Ectodermal cell (in vitro differentiated cells): Measurements from ENCODE around the gene SPSB1.

Source experiments
- H3K27ac ChIP-seq: 2 replicates; pipeline ENCODE4 v1.7.0; 2013; ENCODE audit warnings: mild to moderate bottlenecking, low read depth, low read length; ENCODE audit not compliant: insufficient read depth, poor library complexity, severe bottlenecking
- H3K27me3 ChIP-seq: 2 replicates; pipeline ENCODE4 v1.7.0; 2013; ENCODE audit warnings: mild to moderate bottlenecking, low read length; ENCODE audit not compliant: insufficient read depth, control insufficient read depth, poor library complexity, severe bottlenecking
- H3K36me3 ChIP-seq: one replicate; pipeline ENCODE4 v1.7.0; 2013; ENCODE audit warnings: low read length; ENCODE audit not compliant: control insufficient read depth, insufficient read depth
- H3K4me1 ChIP-seq: one replicate; pipeline ENCODE4 v1.7.0; 2013; ENCODE audit warnings: low read length; ENCODE audit not compliant: control insufficient read depth, insufficient read depth
- H3K4me3 ChIP-seq: 2 replicates; pipeline ENCODE4 v1.7.0; 2013; ENCODE audit warnings: low read depth, low read length, control low read depth; ENCODE audit not compliant: insufficient read depth
- H3K9me3 ChIP-seq: 2 replicates; pipeline ENCODE4 v1.7.0; 2013; ENCODE audit warnings: mild to moderate bottlenecking, low read length, moderate library complexity; ENCODE audit not compliant: control insufficient read depth
- WGBS, 2 experiments: methylation state at CpG; one replicate each; pipeline ENCODE4 v1.1.7; 2013; ENCODE audit warnings: missing lambda C conversion rate in 2 of 2; 5-methylcytosine and 5-hydroxymethylcytosine counted together

Gene SPSB1

GRCh38 chr1:9311029-9311428 is 18.3 kb downstream of the SPSB1 start:
- Histone ChIP-seq H3K27me3 (no peaks in the 10 kb centered on the region), H3K36me3 (no peaks in the 10 kb centered on the region), H3K27ac (no peak overlapping the region), H3K4me3 (no peak overlapping the region), H3K4me1 (peaks cover 8% of the 10 kb centered on the region), H3K9me3 (no peaks in the 10 kb centered on the region)
- 92 to 94% methylated on average over 8 of the region's 10 CpGs for WGBS, 2 experiments

- peaks cover 8% of the 10 kb centered on the region for H3K4me1 ChIP-seq
- H3K9me3 ChIP-seq = no peaks in the 10 kb centered on the region
- H3K27ac ChIP-seq = no peak overlapping the region
Measured at GRCh38 chr1:9311479-9311878, 18.8 kb downstream of the SPSB1 start.

GRCh38 chr1:9312168-9312720 is 19.6 kb downstream of the SPSB1 start:
- Histone ChIP-seq H3K36me3 (no peaks in the 10 kb centered on the region), H3K27me3 (no peaks in the 10 kb centered on the region), H3K27ac (no peak overlapping the region), H3K4me1 (peaks cover 8% of the 10 kb centered on the region), H3K9me3 (no peaks in the 10 kb centered on the region), H3K4me3 (no peak overlapping the region)
- 94 to 95% methylated on average over 18 of the region's 18 CpGs for WGBS, 2 experiments

More at GRCh38 chr1:9311479-9311878, 18.8 kb downstream of the SPSB1 start:
- Histone ChIP-seq H3K36me3 (no peaks in the 10 kb centered on the region), H3K4me3 (no peak overlapping the region), H3K27me3 (no peaks in the 10 kb centered on the region)
- WGBS, 2 experiments = 91 to 93% methylated on average over 9 of the region's 9 CpGs

GRCh38 chr1:9313576-9313975 is 20.9 kb downstream of the SPSB1 start:
- Histone ChIP-seq H3K4me3 (no peak overlapping the region), H3K4me1 (peaks cover 5% of the 10 kb centered on the region)
- WGBS, 2 experiments = 82 to 86% methylated on average over 11 of the region's 11 CpGs

GRCh38 chr1:9314111-9314510 is 21.4 kb downstream of the SPSB1 start:
- no peak overlapping the region for H3K27ac ChIP-seq

More at GRCh38 chr1:9313576-9313975, 20.9 kb downstream of the SPSB1 start:
- no peaks in the 10 kb centered on the region for H3K27me3 ChIP-seq
- H3K36me3 ChIP-seq = no peaks in the 10 kb centered on the region
- no peak overlapping the region for H3K27ac ChIP-seq
- no peaks in the 10 kb centered on the region for H3K9me3 ChIP-seq

GRCh38 chr1:9314711-9315379 is 22.2 kb downstream of the SPSB1 start:
- H3K36me3 ChIP-seq = no peaks in the 10 kb centered on the region
- no peaks in the 10 kb centered on the region for H3K9me3 ChIP-seq
- H3K27ac ChIP-seq = no peak overlapping the region
- H3K27me3 ChIP-seq = peaks cover 4% of the 10 kb centered on the region
- no peak overlapping the region for H3K4me3 ChIP-seq
- H3K4me1 ChIP-seq = peaks cover 14% of the 10 kb centered on the region
- 88 to 90% methylated on average over 11 of the region's 11 CpGs for WGBS, 2 experiments

More at GRCh38 chr1:9314111-9314510, 21.4 kb downstream of the SPSB1 start:
- no peaks in the 10 kb centered on the region for H3K9me3 ChIP-seq
- whole genome bisulfite sequencing, 2 experiments = 85 to 87% methylated on average over 8 of the region's 8 CpGs
- H3K27me3 ChIP-seq = no peaks in the 10 kb centered on the region
- no peaks in the 10 kb centered on the region for H3K36me3 ChIP-seq
- peaks cover 6% of the 10 kb centered on the region for H3K4me1 ChIP-seq
- no peak overlapping the region for H3K4me3 ChIP-seq

- no peaks in the 10 kb centered on the region for H3K36me3 ChIP-seq
- no peaks in the 10 kb centered on the region for H3K9me3 ChIP-seq
- 87 to 88% methylated on average over 20 of the region's 20 CpGs for WGBS, 2 experiments
- no peak overlapping the region for H3K4me3 ChIP-seq
- H3K27me3 ChIP-seq = peaks cover 4% of the 10 kb centered on the region
- peaks cover 21% of the 10 kb centered on the region for H3K4me1 ChIP-seq
- H3K27ac ChIP-seq = no peak overlapping the region
Measured at GRCh38 chr1:9315411-9316079, 22.9 kb downstream of the SPSB1 start.

GRCh38 chr1:9316080-9316444 is 23.4 kb downstream of the SPSB1 start:
- Histone ChIP-seq H3K27ac (no peak overlapping the region), H3K27me3 (peaks cover 4% of the 10 kb centered on the region), H3K36me3 (no peaks in the 10 kb centered on the region), H3K4me3 (no peak overlapping the region), H3K9me3 (no peaks in the 10 kb centered on the region), H3K4me1 (peaks cover 26% of the 10 kb centered on the region)
- 93 to 95% methylated on average over 7 of the region's 7 CpGs for WGBS, 2 experiments

- H3K36me3 ChIP-seq = no peaks in the 10 kb centered on the region
- WGBS, 2 experiments = 95 to 96% methylated on average over 24 of the region's 24 CpGs
- H3K27ac ChIP-seq = no peak overlapping the region
- peaks cover 27% of the 10 kb centered on the region for H3K4me1 ChIP-seq
- H3K9me3 ChIP-seq = no peaks in the 10 kb centered on the region
- peaks cover 5% of the 10 kb centered on the region for H3K27me3 ChIP-seq
- no peak overlapping the region for H3K4me3 ChIP-seq
Measured at GRCh38 chr1:9316512-9316911, 23.8 kb downstream of the SPSB1 start.

GRCh38 chr1:9317072-9317471 is 24.4 kb downstream of the SPSB1 start:
- no peaks in the 10 kb centered on the region for H3K9me3 ChIP-seq
- peaks cover 27% of the 10 kb centered on the region for H3K4me1 ChIP-seq
- 93 to 94% methylated on average over 7 of the region's 7 CpGs for WGBS, 2 experiments
- no peaks in the 10 kb centered on the region for H3K36me3 ChIP-seq
- no peak overlapping the region for H3K4me3 ChIP-seq
- H3K27me3 ChIP-seq = peaks cover 10% of the 10 kb centered on the region
- H3K27ac ChIP-seq = no peak overlapping the region
